CD14-positive monocyte (primary cell): Measurements from ENCODE around the gene COMT. TPM values are rescaled to one million over a fixed set of nuclear protein-coding genes. Genes with fewer than 3 reads are reported as not detected.

Experiments used
- DNase-seq, 3 donors: peaks; one replicate each; pipeline ENCODE4 v3.0.0-alpha.2; 2011 to 2022
- H2AFZ ChIP-seq: 2 replicates; pipeline ENCODE4 v1.6.0; 2012; ENCODE audit warnings: mild to moderate bottlenecking, low read depth, low read length, inconsistent platforms; ENCODE audit not compliant: insufficient read depth, poor library complexity, severe bottlenecking
- H3K27ac ChIP-seq, 2 donors: 1 replicate in 1 of 2; 2 replicates in 1 of 2; pipeline ENCODE4 v1.5.1; 2012 to 2013; ENCODE audit warnings: low read length in 2 of 2, control low read depth in 1 of 2, inconsistent platforms in 1 of 2, low read depth in 1 of 2, mild to moderate bottlenecking in 1 of 2
- H3K27me3 ChIP-seq, 2 donors: one replicate each; pipeline versions ENCODE4 v1.6.0 to v1.6.1; 2011 to 2013; ENCODE audit warnings: low read length in 2 of 2; ENCODE audit not compliant: control insufficient read depth in 2 of 2, insufficient read depth in 2 of 2
- H3K36me3 ChIP-seq, 2 donors: replicated peaks in 1 of 2; 1 replicate in 1 of 2; 2 replicates in 1 of 2; pipeline versions ENCODE4 v1.5.1 to v1.6.1; 2012 to 2013; ENCODE audit warnings: low read length in 2 of 2, control low read depth in 1 of 2, inconsistent platforms in 1 of 2, mild to moderate bottlenecking in 1 of 2; ENCODE audit not compliant: insufficient read depth in 2 of 2, control insufficient read depth in 1 of 2
- H3K4me1 ChIP-seq, 2 donors: 1 replicate in 1 of 2; 2 replicates in 1 of 2; pipeline versions ENCODE4 v1.5.1 to v1.6.1; 2012 to 2013; ENCODE audit warnings: low read length in 2 of 2, control low read depth in 1 of 2, inconsistent platforms in 1 of 2, mild to moderate bottlenecking in 1 of 2, moderate library complexity in 1 of 2; ENCODE audit not compliant: insufficient read depth in 2 of 2, control insufficient read depth in 1 of 2
- H3K4me2 ChIP-seq: replicated peaks from 2 replicates; pipeline ENCODE3; 2012; ENCODE audit warnings: low read length, moderate library complexity, mild to moderate bottlenecking; ENCODE audit not compliant: poor library complexity, severe bottlenecking; ENCODE audit errors: extremely low read depth
- H3K4me3 ChIP-seq, 3 experiments: fragments of 200-600 bp in 1 of 3; sonication (generic) in 1 of 3; replicated peaks in 1 of 3; 1 replicate in 2 of 3; 2 replicates in 1 of 3; pipeline ENCODE4 v1.5.1; 2011 to 2013; ENCODE audit warnings: low read length in 3 of 3, mild to moderate bottlenecking in 3 of 3, control low read depth in 2 of 3, low read depth in 2 of 3, inconsistent platforms in 1 of 3, moderate library complexity in 1 of 3
- H3K79me2 ChIP-seq: 2 replicates; pipeline ENCODE4 v1.6.0; 2012; ENCODE audit warnings: mild to moderate bottlenecking, control low read depth, inconsistent platforms, low read length, moderate library complexity; ENCODE audit not compliant: insufficient read depth
- H3K9ac ChIP-seq: 2 replicates; pipeline ENCODE4 v1.6.0; 2017; ENCODE audit warnings: low read length, mild to moderate bottlenecking; ENCODE audit not compliant: insufficient read depth, poor library complexity, severe bottlenecking
- H3K9me3 ChIP-seq, 2 donors: replicated peaks in 1 of 2; 1 replicate in 1 of 2; 2 replicates in 1 of 2; pipeline versions ENCODE4 v1.5.1 to v1.6.1; 2012 to 2013; ENCODE audit warnings: low read length in 2 of 2, control low read depth in 1 of 2; ENCODE audit not compliant: control insufficient read depth in 1 of 2, insufficient read depth in 1 of 2
- H4K20me1 ChIP-seq: 2 replicates; pipeline ENCODE4 v1.6.0; 2012; ENCODE audit warnings: mild to moderate bottlenecking, low read length, control low read depth, moderate library complexity; ENCODE audit not compliant: insufficient read depth
- H3K27ac Mint-ChIP-seq, 7 donors: one replicate each; pipeline ENCODE4 v1.8.0; 2020; ENCODE audit warnings: mild to moderate bottlenecking in 7 of 7, mixed read lengths in 7 of 7, moderate library complexity in 6 of 7, inconsistent platforms in 2 of 7
- H3K27me3 Mint-ChIP-seq, 3 donors: one replicate each; pipeline ENCODE4 v1.8.0; 2021 to 2022; ENCODE audit warnings: low read depth in 3 of 3, mild to moderate bottlenecking in 3 of 3, mixed read lengths in 3 of 3, moderate library complexity in 3 of 3, inconsistent platforms in 1 of 3
- H3K36me3 Mint-ChIP-seq, 2 donors: one replicate each; pipeline ENCODE4 v1.8.0; 2020; ENCODE audit warnings: mixed read lengths in 2 of 2, inconsistent platforms in 1 of 2, mild to moderate bottlenecking in 1 of 2
- H3K4me1 Mint-ChIP-seq: one replicate; pipeline ENCODE4 v1.8.0; 2020; ENCODE audit warnings: mild to moderate bottlenecking, mixed read lengths
- H3K4me3 Mint-ChIP-seq, 2 donors: one replicate each; pipeline ENCODE4 v1.8.0; 2020; ENCODE audit warnings: mild to moderate bottlenecking in 2 of 2, mixed read lengths in 2 of 2, moderate library complexity in 1 of 2
- H3K9me3 Mint-ChIP-seq, 7 donors: one replicate each; pipeline ENCODE4 v1.8.0; 2020 to 2022; ENCODE audit warnings: mixed read lengths in 7 of 7, mild to moderate bottlenecking in 6 of 7, moderate library complexity in 6 of 7, inconsistent platforms in 2 of 7
- CTCF ChIP-seq: fragments of 200-600 bp; IDR thresholded peaks from one replicate; pipeline ENCODE4 v1.8.0; 2022; ENCODE audit warnings: antibody characterized with exemption, mild to moderate bottlenecking
- WGBS: methylation state at CpG from one replicate; pipeline ENCODE4 v1.1.5; 2013; ENCODE audit warnings: missing lambda C conversion rate; ENCODE audit not compliant: insufficient coverage; 5-methylcytosine and 5-hydroxymethylcytosine counted together
- intact Hi-C, 2 donors: fragments of 100-400 bp; cut with micrococcal nuclease; formaldehyde crosslinking; loops; one replicate each; pipeline versions ENCODE4 v1.15.0 to v1.15.1; 2023
- polyA plus RNA-seq, 3 donors: library from polyadenylated mRNA; depleted of rRNA in 1 of 3; unstranded in 2 of 3; stranded (reverse) in 1 of 3; fragments of 300-500 nt in 2 of 3; fragments of >200 nt in 1 of 3; fragmentation: Illumina TruSeq in 2 of 3; gene quantifications; 1 replicate in 2 of 3; 2 replicates in 1 of 3; pipeline ENCODE4 v1.2.3, GENCODE V29; 2012 to 2021

The COMT gene
- polyA plus RNA-seq, 3 donors: 314 to 400 (median 329) TPM

GRCh38 chr22:20015971-20016733, 74.6 kb downstream of the COMT start:
- H3K9me3 ChIP-seq: peaks cover 0 to 6% of the 10 kb centered on the region in 2 donors
- H3K4me3 Mint-ChIP-seq: peak overlapping the region; percentile 16 to 57
- intact Hi-C loops: loop anchor here in 1 of 2 donors (5.0 to 10.0 kb wide), 2 partner anchors 161 to 539 kb away; partner anchors contain the start of genes CDC45, GNB1L, RTL10 and UFD1
- peak overlapping the region; percentile 84 for H3K4me2 ChIP-seq
- peaks cover 17 to 37% of the 10 kb centered on the region in 2 donors for H3K27me3 ChIP-seq
- 2% methylated on average over 101 of the region's 101 CpGs for WGBS
- DNase-seq: no peak
- no peak overlapping the region for H3K27ac ChIP-seq
- H3K36me3 ChIP-seq: no peaks in the 10 kb centered on the region
- peaks cover 13% of the 10 kb centered on the region for H3K4me1 Mint-ChIP-seq
- H3K9me3 Mint-ChIP-seq: peaks cover 0 to 8% (median 0%) of the 10 kb centered on the region in 7 donors
- no peak overlapping the region for H3K27ac Mint-ChIP-seq
- peak overlapping the region; percentile 37 for H3K9ac ChIP-seq
- TF ChIP-seq CTCF: no peak
- H3K79me2 ChIP-seq: peaks cover 2% of the 10 kb centered on the region
- peak overlapping the region; percentile 38 to 79 (median 53) for H3K4me3 ChIP-seq
- H3K4me1 ChIP-seq: peaks cover 11 to 23% of the 10 kb centered on the region in 2 donors
- peak overlapping the region; percentile 84 for H2AFZ ChIP-seq
- H3K27me3 Mint-ChIP-seq: peaks cover 35 to 53% (median 43%) of the 10 kb centered on the region in 3 donors
- no peaks in the 10 kb centered on the region for H3K36me3 Mint-ChIP-seq
- H4K20me1 ChIP-seq: peaks cover 2% of the 10 kb centered on the region

DNA sequence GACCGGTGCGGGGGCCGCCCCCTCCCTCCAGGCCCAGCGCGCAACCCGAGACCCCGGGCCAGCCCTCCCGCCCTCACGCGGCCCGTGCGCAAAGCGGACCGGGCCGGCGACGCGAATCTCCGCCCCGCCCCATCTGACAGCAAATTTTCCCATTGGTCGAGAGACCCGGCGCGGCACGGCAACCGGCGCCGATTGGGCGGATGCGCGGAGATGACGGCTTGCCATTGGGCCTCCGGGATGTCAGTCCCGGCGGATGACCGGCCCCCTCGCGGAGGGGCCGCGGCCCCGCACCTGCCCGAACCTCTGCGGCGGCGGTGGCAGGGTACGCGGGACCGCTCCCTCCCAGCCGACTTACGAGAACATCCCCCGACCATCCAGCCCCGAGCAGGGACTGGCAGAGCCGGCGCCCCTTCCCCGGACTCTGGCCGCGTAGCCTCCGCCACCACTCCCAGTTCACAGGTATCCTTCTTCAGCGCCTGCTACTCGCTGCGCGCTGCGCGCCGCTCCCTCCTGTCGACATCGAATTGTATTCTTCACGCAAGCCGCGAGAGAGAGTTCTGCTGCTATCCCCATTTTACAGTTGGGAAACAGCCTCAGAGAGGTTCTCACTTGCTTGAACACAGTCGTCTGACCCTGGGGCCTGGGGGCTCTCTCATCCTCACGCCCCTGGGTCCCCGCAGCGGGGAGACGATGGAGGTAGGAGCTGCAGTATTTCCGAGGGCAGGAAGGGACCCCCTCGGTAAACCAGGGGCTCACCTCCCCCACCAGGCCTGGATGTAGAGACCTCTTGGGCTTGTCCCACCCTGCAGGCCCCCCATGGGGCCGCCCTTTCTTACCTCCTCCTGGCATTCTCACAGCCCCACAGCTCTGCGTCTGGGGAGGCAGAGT, 75.4 kb downstream of the COMT start, which contains the start of gene ARVCF:
Gene ARVCF (minus strand): TSS at position 90 of the 888 bp plus-strand sequence. CDS start 26,029 bp downstream, outside the sequence.
- Histone ChIP-seq H3K9me3 (peaks cover 0 to 6% of the 10 kb centered on the region in 2 donors), H3K4me2 (peak within 1 kb of the TSS; percentile 84), H3K27ac (no peak within 1 kb of the TSS), H4K20me1 (peaks cover 10% of the 10 kb centered on the region), H3K9ac (peak within 1 kb of the TSS; percentile 37), H3K27me3 (peaks cover 17 to 37% of the 10 kb centered on the region in 2 donors), H3K4me1 (peaks cover 18 to 31% of the 10 kb centered on the region in 2 donors), H3K79me2 (peaks cover 11% of the 10 kb centered on the region), H3K36me3 (no peaks in the 10 kb centered on the region), H2AFZ (peak within 1 kb of the TSS; percentile 84), H3K4me3 (peak within 1 kb of the TSS; percentile 53 to 79 (median 59))
- Mint-ChIP-seq H3K27ac (no peak within 1 kb of the TSS), H3K4me1 (peaks cover 17% of the 10 kb centered on the region), H3K4me3 (peak within 1 kb of the TSS; percentile 85 to 94), H3K36me3 (no peaks in the 10 kb centered on the region), H3K27me3 (peaks cover 37 to 53% (median 45%) of the 10 kb centered on the region in 3 donors), H3K9me3 (peaks cover 0 to 8% (median 0%) of the 10 kb centered on the region in 7 donors)
- no peak for TF ChIP-seq CTCF
- 2% methylated on average over 73 of the region's 79 CpGs for WGBS
- intact Hi-C loops: loop anchor here in 1 of 2 donors (5.0 to 10.0 kb wide), 2 partner anchors 162 to 540 kb away; partner anchors contain the start of genes CDC45, GNB1L, RTL10 and UFD1
- peak; percentile 88 to 91 (median 89) for DNase-seq
